Stimulated activated CD4-positive, alpha-beta T cell treated with anti-CD3 and anti-CD28 coated beads, Interleukin-12 subunit alpha, Interleukin-12 subunit beta, amount 100 ng/mL, for 24 hours (primary cell): ENCODE data around the gene AMPH.
"Not testable (repeated sequence)": the region's sequence is repeated elsewhere in the genome, so short reads cannot be mapped to it uniquely, and the experiment has no call there.

Source experiments
- DNase-seq, 2 experiments: peaks; one replicate each; pipeline ENCODE4 v3.0.0-alpha.2; 2020; ENCODE audit warnings: low read depth in 2 of 2

The AMPH gene

GRCh38 chr7:38354271-38354851 lies 276.8 kb downstream of the AMPH start:
- peak in 1 of 2 experiments; percentile 57 for DNase-seq

DNA sequence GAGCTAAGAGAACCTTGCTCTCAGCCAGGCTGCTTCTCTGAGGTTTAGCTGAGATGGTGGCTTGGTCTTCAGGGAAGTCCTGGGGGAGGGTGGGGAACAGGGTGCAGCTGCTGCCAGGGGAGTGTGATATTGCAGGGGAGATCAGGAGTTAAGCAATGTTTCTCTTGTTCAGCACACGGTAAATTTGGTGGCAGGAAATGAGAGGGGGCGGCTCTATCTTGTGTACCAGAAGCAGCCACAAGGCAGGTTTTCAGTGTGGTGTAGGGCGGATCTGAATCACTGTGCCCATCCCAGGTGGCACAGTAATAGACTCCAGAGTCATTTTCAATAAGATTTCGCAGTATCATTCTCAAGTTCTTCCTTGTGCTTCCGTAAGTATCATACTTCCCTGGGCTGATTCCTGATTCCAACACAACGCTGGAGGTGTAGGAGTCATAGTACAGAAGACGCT lies 277.7 kb downstream of the AMPH start:
- not testable (repeated sequence) for DNase-seq

GRCh38 chr7:38351601-38352000 lies 279.6 kb downstream of the AMPH start:
- no peak for DNase-seq

DNA sequence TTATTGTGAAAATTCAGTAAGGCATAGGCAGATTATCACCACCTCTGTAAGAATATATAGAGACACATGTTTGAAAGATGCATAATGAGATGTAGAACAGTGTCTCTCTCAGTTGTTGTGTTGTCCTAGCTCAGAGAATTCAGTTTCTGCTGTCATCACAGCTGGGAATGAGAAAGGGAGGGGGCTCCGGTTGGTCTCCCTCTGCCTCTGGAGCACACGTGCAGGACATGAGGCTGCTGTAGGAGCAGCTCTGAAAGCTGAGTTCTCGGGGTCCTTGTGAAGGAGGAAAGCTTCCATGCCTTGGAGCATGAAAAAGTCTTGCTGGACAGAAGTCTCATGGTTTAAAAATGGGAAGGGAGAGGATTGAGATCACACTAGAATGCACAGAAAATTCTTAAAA lies 280.4 kb downstream of the AMPH start:
- not testable (repeated sequence) for DNase-seq

GRCh38 chr7:38349869-38350583 lies 281.1 kb downstream of the AMPH start:
- DNase-seq, result peak in 1 of 2 experiments; percentile 49

GRCh38 chr7:38349126-38349795 lies 281.9 kb downstream of the AMPH start:
- DNase-seq, result not testable (repeated sequence)

GRCh38 chr7:38345299-38346172 lies 285.6 kb downstream of the AMPH start:
- not testable (repeated sequence) for DNase-seq

- DNase-seq, result not testable (repeated sequence)
Measured at GRCh38 chr7:38344741-38345140, 286.4 kb downstream of the AMPH start.

DNA sequence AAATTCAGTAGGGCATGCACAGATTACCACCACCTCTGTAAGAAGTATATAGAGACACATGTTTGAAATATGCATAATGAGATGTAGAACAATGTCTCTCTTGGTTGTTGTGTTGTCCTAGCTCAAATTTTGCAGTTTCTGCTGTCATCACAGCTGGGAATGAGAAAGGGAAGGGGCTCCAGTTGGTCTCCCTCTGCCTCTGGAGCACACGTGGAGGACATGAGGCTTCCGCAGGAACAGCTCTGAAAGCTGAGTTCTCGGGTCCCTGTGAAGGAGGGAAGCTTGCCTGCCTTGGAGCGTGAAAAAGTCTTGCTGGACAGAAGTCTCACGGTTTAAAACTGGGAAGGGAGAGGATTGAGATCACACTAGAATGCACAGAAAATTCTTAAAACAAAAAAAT lies 289.0 kb downstream of the AMPH start:
- DNase-seq, result not testable (repeated sequence)

DNA sequence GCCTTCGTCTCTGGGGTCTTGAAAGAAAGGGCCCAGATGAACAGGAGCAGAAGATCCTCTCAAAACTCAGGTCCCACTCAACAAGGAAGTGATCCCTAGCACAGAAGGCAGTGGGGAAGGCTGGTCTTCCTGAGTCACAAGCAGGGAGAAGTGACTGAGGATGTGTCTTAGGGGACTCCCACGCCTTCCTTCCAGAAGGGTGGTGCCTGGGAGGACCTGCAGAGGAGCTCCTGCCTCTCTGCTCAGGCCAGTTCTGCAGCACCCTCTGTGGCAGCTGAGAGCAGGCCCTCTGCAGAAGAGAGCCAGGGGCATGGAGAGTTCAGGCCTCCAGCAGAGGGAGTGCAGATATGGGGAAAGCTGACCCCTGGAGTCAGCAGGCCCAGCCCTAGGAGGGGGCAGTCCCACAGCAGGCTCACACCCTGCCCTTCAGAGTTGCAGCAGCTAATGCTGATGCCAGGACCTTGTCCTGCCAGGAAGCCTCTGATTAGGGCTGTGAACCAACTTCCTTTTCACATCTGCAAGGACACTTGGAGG lies 289.9 kb downstream of the AMPH start:
- DNase-seq, result not testable (repeated sequence)

GRCh38 chr7:38339953-38340819 lies 291.0 kb downstream of the AMPH start:
- DNase-seq, result no peak

DNA sequence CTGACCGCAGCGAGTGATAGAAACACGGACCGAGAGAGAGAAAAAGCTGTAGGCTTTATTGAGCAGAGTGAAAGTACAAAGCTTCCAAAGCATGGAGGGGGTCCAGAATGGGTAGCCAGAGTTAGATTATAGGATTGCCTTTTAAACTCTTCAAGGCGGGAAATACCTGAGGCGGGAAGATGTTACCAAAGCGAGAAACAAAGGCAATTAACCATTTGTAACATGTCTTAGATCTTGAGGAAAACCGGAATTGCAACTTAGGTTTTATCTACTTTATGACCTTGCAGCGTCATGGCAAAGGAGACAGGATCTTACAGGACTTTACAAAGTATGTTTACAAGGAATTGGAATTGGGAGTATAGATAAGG lies 295.0 kb downstream of the AMPH start:
- DNase-seq, result not testable (repeated sequence)

GRCh38 chr7:38335492-38336147 lies 295.6 kb downstream of the AMPH start:
- DNase-seq, result peak in 1 of 2 experiments; percentile 69

- no peak for DNase-seq
Measured at GRCh38 chr7:38335128-38335491, 296.1 kb downstream of the AMPH start.

GRCh38 chr7:38334163-38334562 lies 297.0 kb downstream of the AMPH start:
- DNase-seq, result no peak
